ENCODE measurements around the gene SERPINE1.

The SERPINE1 gene

GRCh38 chr7:101156866-101157589 lies 30.1 kb downstream of the SERPINE1 start:
- no peak for DNase-seq

- no peak for DNase-seq
Observed at GRCh38 chr7:101159696-101160674, 33.1 kb downstream of the SERPINE1 start.

- no peak for DNase-seq
Observed at GRCh38 chr7:101160910-101161309, 34.0 kb downstream of the SERPINE1 start.

GRCh38 chr7:101161692-101162471 lies 35.0 kb downstream of the SERPINE1 start:
- DNase-seq: no peak

GRCh38 chr7:101162551-101163278 lies 35.8 kb downstream of the SERPINE1 start:
- DNase-seq: peak; percentile 16 to 54

- DNase-seq: peak; percentile 39 to 53
Observed at GRCh38 chr7:101163279-101164070, 36.6 kb downstream of the SERPINE1 start.

GRCh38 chr7:101164071-101164840 lies 37.4 kb downstream of the SERPINE1 start:
- DNase-seq: peak in 1 of 2 experiments; percentile 29

- DNase-seq: peak; percentile 80 to 94
Observed at GRCh38 chr7:101165075-101165957, 38.4 kb downstream of the SERPINE1 start, which contains the start of gene VGF. Gene VGF (minus strand): TSS chr7:101165569. CDS start chr7:101164843, 726 bp downstream.

GRCh38 chr7:101165958-101166647 lies 39.2 kb downstream of the SERPINE1 start:
- peak in 1 of 2 experiments; percentile 50 for DNase-seq

- DNase-seq: no peak
Observed at GRCh38 chr7:101166648-101166908, 39.7 kb downstream of the SERPINE1 start.

- peak; percentile 88 to 93 for DNase-seq
Observed at GRCh38 chr7:101166909-101167644, 40.2 kb downstream of the SERPINE1 start.

- no peak for DNase-seq
Observed at GRCh38 chr7:101167645-101168411, 40.9 kb downstream of the SERPINE1 start.

- no peak for DNase-seq
Observed at GRCh38 chr7:101168412-101169049, 41.6 kb downstream of the SERPINE1 start.

- no peak for DNase-seq
Observed at GRCh38 chr7:101169110-101169837, 42.4 kb downstream of the SERPINE1 start.

GRCh38 chr7:101169838-101170551 lies 43.1 kb downstream of the SERPINE1 start:
- DNase-seq: peak in 1 of 2 experiments; percentile 59

Data from NCI-H524 (cell line).